Measurements from ENCODE around the gene EDEM1.

DNA sequence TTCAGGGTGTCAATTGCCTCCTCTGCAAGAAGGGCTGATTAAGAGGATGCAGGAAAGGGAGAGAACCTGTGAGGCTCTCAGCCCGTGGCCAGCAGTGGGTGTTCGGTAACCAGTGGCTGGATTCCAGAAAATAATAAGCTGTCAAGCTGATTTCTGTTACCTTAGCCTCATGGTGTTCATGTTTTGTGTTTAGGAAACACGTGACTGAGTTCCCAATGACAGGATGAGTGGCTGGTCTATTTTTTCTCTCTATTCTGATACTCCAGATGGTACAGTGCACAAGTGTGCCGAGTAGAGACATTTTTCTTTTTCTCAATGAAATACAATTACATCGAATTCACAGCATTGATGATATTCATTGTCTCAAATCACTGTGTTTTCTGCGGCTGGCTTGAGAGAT, 43.6 kb downstream of the EDEM1 start:
- TF ChIP-seq USF2 (CRISPR knock-in tag; IDR thresholded peaks at IDR 0.05) (no peak), NFE2L1 (CRISPR knock-in tag; IDR thresholded peaks at IDR 0.05) (no peak), GTF2I (CRISPR knock-in tag; conservative IDR thresholded peaks at IDR 0.05) (no peak)

Measured in WTC11 (cell line).